Measurements from ENCODE around the gene ZNF850.
A peak's percentile ranks its signal among the peaks of the same experiment; 100 is the strongest.

ZNF850 gene

GRCh38 chr19:36687214-36688056, 85.2 kb downstream of the ZNF850 start, which contains the start of gene ZNF567:
Gene ZNF567, plus strand, starts transcription at chr19:36687612. Its CDS starts 7,256 bp downstream, at chr19:36694868.
- DNase-seq (ENCODE audit: low read depth): peak; percentile 98
- peak within 1 kb of the TSS; percentile 84 for H3K4me3 ChIP-seq (ENCODE audit: low read length)
- TF ChIP-seq CTCF (IDR thresholded peaks at IDR 0.05; ENCODE audit: insufficient read depth, low read depth, low read length, missing control alignments): peak; percentile 8

- TF ChIP-seq CTCF (IDR thresholded peaks at IDR 0.05; ENCODE audit: insufficient read depth, low read depth, low read length, missing control alignments): no peak
- peak overlapping the region; percentile 84 for H3K4me3 ChIP-seq (ENCODE audit: low read length)
- peak; percentile 23 for DNase-seq (ENCODE audit: low read depth)
Observed at GRCh38 chr19:36686365-36687213, 86.0 kb downstream of the ZNF850 start.

- TF ChIP-seq CTCF (IDR thresholded peaks at IDR 0.05; ENCODE audit: insufficient read depth, low read depth, low read length, missing control alignments): no peak
- DNase-seq (ENCODE audit: low read depth): no peak
- H3K4me3 ChIP-seq (ENCODE audit: low read length): no peak overlapping the region
Observed at GRCh38 chr19:36685835-36686234, 86.8 kb downstream of the ZNF850 start.

- no peak for DNase-seq (ENCODE audit: low read depth)
- no peak overlapping the region for H3K4me3 ChIP-seq (ENCODE audit: low read length)
- TF ChIP-seq CTCF (IDR thresholded peaks at IDR 0.05; ENCODE audit: insufficient read depth, low read depth, low read length, missing control alignments): no peak
Observed at GRCh38 chr19:36679455-36679854, 93.2 kb downstream of the ZNF850 start.

GRCh38 chr19:36674201-36674600, 98.4 kb downstream of the ZNF850 start:
- no peak for TF ChIP-seq CTCF (IDR thresholded peaks at IDR 0.05; ENCODE audit: insufficient read depth, low read depth, low read length, missing control alignments)
- no peak for DNase-seq (ENCODE audit: low read depth)
- no peak overlapping the region for H3K4me3 ChIP-seq (ENCODE audit: low read length)

GRCh38 chr19:36672368-36672767, 100.2 kb downstream of the ZNF850 start:
- no peak overlapping the region for H3K4me3 ChIP-seq (ENCODE audit: low read length)
- DNase-seq (ENCODE audit: low read depth): no peak
- no peak for TF ChIP-seq CTCF (IDR thresholded peaks at IDR 0.05; ENCODE audit: insufficient read depth, low read depth, low read length, missing control alignments)

All from epithelial cell of esophagus (primary cell).